ENCODE data around the gene STX8.

STX8 gene

GRCh38 chr17:9203771-9204425 lies 371.7 kb downstream of the STX8 start:
- TF ChIP-seq POLR2A (IDR thresholded peaks at IDR 0.05; ENCODE audit: low read depth, low read length) = no peak
- no peak for TF ChIP-seq TAF1 (IDR thresholded peaks at IDR 0.05; ENCODE audit: borderline replicate concordance, low read depth, low read length)
- TF ChIP-seq POLR2AphosphoS5 (IDR thresholded peaks at IDR 0.05; ENCODE audit: low read depth, low read length) = no peak
- FAIRE-seq (no peak), DNase-seq (ENCODE audit: insufficient read length) (no peak)

GRCh38 chr17:9202532-9202931 lies 373.1 kb downstream of the STX8 start:
- no peak for DNase-seq (ENCODE audit: insufficient read length)
- TF ChIP-seq POLR2AphosphoS5 (IDR thresholded peaks at IDR 0.05; ENCODE audit: low read depth, low read length) (no peak), POLR2A (IDR thresholded peaks at IDR 0.05; ENCODE audit: low read depth, low read length) (no peak), TAF1 (IDR thresholded peaks at IDR 0.05; ENCODE audit: borderline replicate concordance, low read depth, low read length) (no peak)
- no peak for FAIRE-seq

DNA sequence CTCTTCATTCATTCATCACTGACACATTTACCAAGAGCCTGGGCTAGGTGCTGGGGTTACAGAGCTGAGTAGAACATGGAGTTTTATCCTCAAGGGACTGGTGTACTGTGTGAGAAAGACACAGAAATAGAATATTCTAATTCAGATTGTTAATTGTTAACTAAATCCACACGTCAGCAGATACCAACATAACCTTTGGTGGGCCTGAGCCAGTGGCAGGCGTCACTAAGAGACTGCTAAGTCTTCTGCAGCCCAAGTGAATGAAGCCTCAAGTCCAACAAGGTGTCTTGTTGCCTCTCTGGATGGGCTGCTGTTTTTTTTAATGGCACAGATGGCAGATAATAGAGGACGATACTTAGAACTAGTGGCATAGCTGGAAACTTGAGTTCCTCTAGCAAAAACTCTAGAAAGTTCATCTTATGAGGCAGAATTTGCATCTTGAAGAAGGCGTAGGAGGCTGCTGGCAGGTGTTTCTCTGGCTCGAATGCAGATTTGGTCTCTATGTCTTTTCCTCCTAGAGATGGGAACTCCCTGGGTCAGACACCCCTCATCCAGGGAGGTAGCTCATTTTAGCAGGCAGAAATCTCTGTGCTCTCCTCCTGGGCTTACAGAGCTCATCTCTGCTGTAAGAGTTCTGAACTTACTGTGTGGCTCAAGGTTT lies 374.8 kb downstream of the STX8 start:
- TF ChIP-seq POLR2A (IDR thresholded peaks at IDR 0.05; ENCODE audit: low read depth, low read length) = no peak
- no peak for TF ChIP-seq POLR2AphosphoS5 (IDR thresholded peaks at IDR 0.05; ENCODE audit: low read depth, low read length)
- TF ChIP-seq TAF1 (IDR thresholded peaks at IDR 0.05; ENCODE audit: borderline replicate concordance, low read depth, low read length) = no peak
- DNase-seq (ENCODE audit: insufficient read length) (no peak), FAIRE-seq (no peak)

Measured in GM12892 (cell line).